GM21390 (cell line): Measurements from ENCODE around the gene CTNNA3.

Experiments
- ATAC-seq: cut with Tn5 transposase; IDR thresholded peaks from one replicate; pipeline ENCODE4 v1.9.1; 2021; ENCODE audit not compliant: unreplicated experiment

CTNNA3 gene

GRCh38 chr10:66780796-66781195, 915.2 kb downstream of the CTNNA3 start:
- ATAC-seq: no peak

DNA sequence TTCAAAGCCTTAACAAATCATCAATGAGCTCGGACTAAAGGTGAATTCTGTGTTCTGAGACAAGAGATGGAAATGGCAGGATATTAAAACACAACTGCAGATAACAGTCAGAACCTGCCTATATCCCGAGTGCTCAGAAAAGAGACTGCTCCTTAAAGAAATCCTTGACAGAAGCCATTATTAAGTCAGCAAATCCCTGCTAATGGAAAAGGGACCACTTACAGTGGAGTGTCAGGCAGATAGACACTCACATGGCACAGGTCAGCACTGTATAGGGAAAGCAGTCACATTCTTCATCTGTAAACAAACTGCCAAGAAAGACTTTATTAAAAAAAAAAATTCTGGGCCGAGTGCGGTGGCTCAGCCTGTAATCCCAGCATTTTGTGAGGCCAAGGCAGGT, 917.6 kb downstream of the CTNNA3 start:
- no peak for ATAC-seq

GRCh38 chr10:66777665-66778064, 918.3 kb downstream of the CTNNA3 start:
- no peak for ATAC-seq

- no peak for ATAC-seq
These were observed 922.5 kb downstream of the CTNNA3 start for GRCh38 chr10:66773472-66773817.

- ATAC-seq: no peak
These were observed 923.2 kb downstream of the CTNNA3 start for GRCh38 chr10:66772548-66773471.

DNA sequence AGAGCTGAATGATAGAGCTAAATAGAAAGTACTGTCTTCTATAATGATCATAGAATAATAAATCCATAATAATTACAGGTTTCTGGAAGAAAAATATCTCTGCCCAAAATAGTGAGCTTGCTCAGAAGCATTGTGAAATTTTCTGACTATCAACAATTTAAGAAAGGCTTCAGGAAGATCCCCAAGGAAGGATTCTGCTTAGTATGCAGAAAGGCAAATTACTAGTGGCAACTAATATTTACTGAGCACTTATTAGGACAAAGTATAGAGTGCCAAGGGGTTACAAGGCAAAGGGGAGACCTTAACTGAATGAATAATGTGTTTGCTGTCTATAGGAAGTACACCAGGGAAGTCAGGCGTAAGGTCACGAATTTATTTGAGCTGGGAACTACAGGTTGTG, 928.3 kb downstream of the CTNNA3 start:
- no peak for ATAC-seq

DNA sequence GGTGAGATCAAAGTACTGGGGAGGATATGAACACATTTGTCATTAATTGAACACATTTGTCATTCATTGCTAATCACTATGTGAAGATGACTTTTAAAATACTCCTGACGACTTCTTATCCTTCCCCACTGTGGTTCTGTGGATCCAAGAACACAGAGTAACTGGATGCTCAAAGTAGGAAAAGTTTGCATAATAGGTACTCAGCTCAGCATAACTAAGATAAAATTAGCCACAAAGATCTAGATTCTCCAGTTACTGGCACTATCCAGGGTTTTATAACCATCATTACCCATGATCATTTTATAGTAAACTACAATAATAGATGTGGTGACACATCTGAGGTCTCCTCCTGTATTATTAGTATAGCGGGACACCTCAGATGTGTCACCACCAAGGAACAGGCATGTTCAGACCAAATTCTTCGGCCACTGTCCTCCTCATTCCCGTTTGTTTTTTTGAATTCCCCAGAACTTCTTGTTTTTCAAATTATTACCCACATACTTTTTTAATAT, 933.7 kb downstream of the CTNNA3 start:
- ATAC-seq: no peak

- no peak for ATAC-seq
These were observed 935.1 kb downstream of the CTNNA3 start for GRCh38 chr10:66760941-66761340.

DNA sequence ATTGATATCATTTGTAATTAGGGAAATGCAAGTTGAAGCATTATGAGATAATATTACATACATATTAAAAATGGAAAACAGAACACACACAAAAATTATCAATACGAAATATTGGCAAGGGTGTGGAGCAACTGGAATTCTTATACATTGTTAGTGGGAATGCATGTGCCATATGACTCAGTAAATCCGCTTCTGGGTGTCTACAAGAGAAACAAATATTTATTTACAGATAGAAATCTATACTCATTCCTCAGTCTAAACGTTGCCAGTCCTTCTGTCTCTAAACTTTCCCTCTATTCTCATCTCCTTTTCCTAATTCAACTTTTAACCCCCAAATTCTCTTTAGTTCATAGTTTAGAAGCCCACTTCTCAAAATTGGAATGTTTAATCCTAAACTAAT, 940.5 kb downstream of the CTNNA3 start:
- ATAC-seq: no peak

DNA sequence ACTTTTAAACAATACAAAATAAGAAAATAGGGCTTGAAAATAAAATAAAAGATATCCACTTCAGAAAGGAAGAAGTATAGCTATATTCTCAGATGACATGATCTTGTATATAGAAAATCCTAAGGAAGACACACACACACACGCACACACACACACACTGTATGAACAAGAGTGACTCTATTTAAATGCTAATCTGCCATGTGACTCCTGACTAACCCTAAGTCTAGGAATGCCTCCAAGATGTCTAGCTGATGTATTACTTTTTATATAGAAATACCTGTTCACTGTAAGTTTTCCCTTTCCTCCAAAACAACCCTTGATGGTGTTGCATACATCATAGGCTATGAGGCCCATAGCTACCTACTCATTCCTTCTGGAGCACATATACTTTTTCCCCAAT, 943.3 kb downstream of the CTNNA3 start:
- ATAC-seq: no peak

DNA sequence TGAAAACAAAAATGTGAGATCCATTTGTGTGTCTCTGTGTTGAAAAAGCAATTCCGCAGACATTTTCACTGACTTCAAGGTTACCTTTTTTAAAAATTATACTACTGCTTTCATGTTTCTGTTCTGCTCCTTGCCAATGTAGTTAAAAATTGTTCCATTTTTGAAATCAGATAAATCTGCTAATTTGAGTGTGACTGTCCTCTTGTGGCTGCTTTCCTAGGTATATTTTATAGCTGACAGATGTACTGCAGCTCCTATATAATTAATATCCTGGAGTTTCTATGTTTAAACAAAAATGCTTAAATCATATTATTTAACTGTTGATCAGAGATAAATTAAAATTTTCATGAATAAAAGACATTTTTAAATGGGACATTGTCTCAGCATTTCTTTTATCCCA, 947.8 kb downstream of the CTNNA3 start:
- ATAC-seq: no peak

GRCh38 chr10:66747451-66747850, 948.5 kb downstream of the CTNNA3 start:
- no peak for ATAC-seq

DNA sequence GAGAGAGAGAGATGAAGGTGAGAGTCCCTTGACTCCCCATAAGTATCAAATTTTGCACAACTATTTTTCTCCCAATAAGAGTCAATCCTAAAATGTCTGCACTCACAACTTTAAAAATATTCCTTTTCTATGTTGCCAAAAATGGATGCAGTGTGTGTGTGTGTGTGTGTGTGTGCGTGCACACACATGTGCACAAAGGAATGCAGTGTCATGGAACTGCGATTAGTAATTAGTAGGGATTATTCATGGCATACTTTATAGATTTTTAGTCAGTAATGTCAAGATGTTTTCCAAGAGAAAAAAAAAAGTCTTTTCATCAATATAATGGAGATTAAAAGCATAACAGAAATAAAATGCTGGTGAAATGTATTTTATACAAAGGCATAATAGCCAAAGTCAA, 949.3 kb downstream of the CTNNA3 start:
- no peak for ATAC-seq

DNA sequence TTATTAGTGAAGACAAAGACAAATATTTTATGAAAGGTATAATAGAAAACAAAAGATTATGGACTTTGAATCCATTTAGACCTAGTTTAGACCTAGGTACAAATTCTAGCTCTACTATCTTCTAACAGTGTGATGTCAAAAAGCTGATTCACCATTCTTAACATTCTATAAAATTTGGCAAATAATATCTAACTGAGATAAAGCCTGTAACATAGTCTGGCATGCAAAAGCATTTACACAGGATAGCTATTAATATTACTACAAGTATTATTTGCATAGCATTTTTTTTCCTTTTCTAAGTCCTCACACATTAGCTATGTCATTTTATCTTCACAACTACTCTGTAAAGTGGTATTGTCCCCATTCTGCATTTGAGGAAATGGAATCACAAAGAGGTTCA, 949.7 kb downstream of the CTNNA3 start:
- no peak for ATAC-seq

GRCh38 chr10:66744915-66745314, 951.1 kb downstream of the CTNNA3 start:
- no peak for ATAC-seq

DNA sequence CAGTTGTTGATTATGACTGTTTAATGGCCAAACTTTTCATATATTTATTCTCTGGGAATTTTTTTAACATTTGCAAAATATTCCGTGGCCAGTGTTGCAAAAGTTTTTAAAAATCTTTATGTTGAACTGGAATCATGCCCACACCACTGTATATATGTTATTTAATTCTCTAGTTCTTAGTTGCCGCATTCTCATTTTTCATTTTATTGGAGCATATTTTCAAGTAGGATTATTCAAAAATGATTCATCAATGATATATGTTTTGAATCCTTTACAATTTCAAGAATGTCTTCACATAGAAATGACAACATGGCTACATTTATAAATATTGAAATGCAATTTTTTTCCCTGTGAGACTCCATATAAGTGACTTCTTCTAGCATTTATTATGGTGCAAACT, 958.8 kb downstream of the CTNNA3 start:
- ATAC-seq: no peak

GRCh38 chr10:66723608-66724400, 972.2 kb downstream of the CTNNA3 start:
- ATAC-seq: no peak

- ATAC-seq: no peak
These were observed 976.5 kb downstream of the CTNNA3 start for GRCh38 chr10:66719483-66719882.

DNA sequence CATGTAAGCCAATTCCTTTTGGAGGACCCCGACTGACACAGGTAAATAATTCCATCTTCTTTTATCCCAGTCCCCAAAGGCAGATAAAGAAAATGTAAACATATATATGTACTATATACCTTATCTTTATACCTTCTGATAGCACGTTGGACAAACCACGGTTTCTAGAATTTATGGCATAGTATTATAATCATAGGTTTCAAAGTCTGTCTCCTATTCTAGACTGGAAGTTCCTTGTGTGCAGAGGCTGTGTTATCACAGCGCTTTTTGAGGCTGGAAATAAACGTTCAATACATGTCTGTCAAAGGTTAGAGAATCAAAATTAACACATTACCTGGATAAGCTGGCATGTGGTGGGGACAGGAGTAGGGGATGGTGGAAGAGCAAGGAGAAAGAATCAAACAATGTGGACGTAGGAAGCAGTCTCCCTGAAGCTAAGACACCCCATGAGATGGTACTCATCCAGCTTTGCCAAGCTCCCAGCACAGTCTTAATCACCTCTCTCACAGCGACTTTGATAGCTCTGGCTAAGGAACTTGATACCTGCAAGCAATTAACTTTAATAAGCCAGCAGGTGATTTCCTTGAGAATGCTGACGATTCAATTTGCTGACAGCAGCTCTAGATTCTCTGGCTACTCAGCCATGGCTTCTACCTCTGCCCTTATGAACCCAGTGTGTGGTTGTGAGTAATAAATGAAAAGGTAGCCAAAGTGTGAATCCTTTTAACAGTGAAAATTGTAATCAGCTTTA, 978.6 kb downstream of the CTNNA3 start:
- ATAC-seq: no peak

DNA sequence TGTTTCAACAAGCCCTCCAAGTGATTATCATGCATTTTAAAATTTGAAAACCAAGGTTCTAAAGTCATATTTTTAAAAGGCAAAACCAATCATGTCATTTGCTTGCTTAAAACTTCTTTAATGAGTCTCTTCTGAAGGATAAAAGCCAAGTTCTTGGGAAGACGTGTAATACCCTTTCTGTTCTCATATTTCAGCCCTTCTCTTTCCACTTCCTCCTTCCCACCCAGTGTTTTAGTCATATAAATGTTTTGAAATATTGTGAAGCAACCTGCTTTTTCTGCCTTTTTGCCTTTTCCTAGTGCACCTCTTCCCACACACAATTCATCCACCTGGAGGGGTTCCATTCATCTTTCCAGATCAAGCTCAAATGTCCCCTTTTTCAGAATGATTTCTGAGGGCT, 981.3 kb downstream of the CTNNA3 start:
- no peak for ATAC-seq

- no peak for ATAC-seq
These were observed 982.6 kb downstream of the CTNNA3 start for GRCh38 chr10:66713387-66713786.
